Common myeloid progenitor, CD34-positive (primary cell): ENCODE results near the gene PRR5.

ENCODE experiments used
- CTCF ChIA-PET: fragments of 350-600 bp; sonication (Branson Sonifier 250); formaldehyde crosslinking; loops from one replicate; lab custom pipeline; 2021; ENCODE audit warnings: antibody characterized with exemption; lab: Charles Lee
- POLR2A ChIA-PET: fragments of 350-600 bp; sonication (Branson Sonifier 250); formaldehyde crosslinking; loops from one replicate; lab custom pipeline; 2021; ENCODE audit warnings: antibody characterized with exemption; lab: Charles Lee
- DNase-seq, 3 donors: peaks; one replicate each; pipeline versions ENCODE4 v3.0.0 to v3.0.0-alpha.2; 2013
- H3K27ac ChIP-seq, 2 experiments: 1 replicate in 1 of 2; 2 replicates in 1 of 2; pipeline ENCODE4 v1.7.0; 2013; ENCODE audit warnings: inconsistent platforms in 2 of 2, low read length in 2 of 2, mild to moderate bottlenecking in 2 of 2, low read depth in 1 of 2, moderate library complexity in 1 of 2; ENCODE audit not compliant: severe bottlenecking in 2 of 2, insufficient read depth in 1 of 2, poor library complexity in 1 of 2
- H3K27me3 ChIP-seq, 5 experiments: replicated peaks in 2 of 5; 1 replicate in 3 of 5; 2 replicates in 2 of 5; pipeline versions ENCODE4 v1.6.1 to v1.7.0; 2013; ENCODE audit warnings: low read length in 4 of 5, mild to moderate bottlenecking in 2 of 5, moderate library complexity in 2 of 5, inconsistent platforms in 1 of 5; ENCODE audit not compliant: insufficient read depth in 5 of 5, control insufficient read depth in 4 of 5
- H3K36me3 ChIP-seq, 4 experiments: 1 replicate in 2 of 4; 2 replicates in 2 of 4; pipeline versions ENCODE4 v1.6.1 to v1.7.0; 2013; ENCODE audit warnings: low read length in 3 of 4, control low read depth in 1 of 4, mild to moderate bottlenecking in 1 of 4; ENCODE audit not compliant: control insufficient read depth in 4 of 4, insufficient read depth in 4 of 4
- H3K4me1 ChIP-seq, 4 experiments: 1 replicate in 3 of 4; 2 replicates in 1 of 4; pipeline versions ENCODE4 v1.6.1 to v1.7.1; 2013; ENCODE audit warnings: low read length in 3 of 4, mild to moderate bottlenecking in 3 of 4, control low read depth in 1 of 4, inconsistent platforms in 1 of 4, moderate library complexity in 1 of 4; ENCODE audit not compliant: control insufficient read depth in 4 of 4, insufficient read depth in 4 of 4; ENCODE audit errors: control extremely low read depth in 1 of 4
- H3K4me3 ChIP-seq, 7 experiments: 1 replicate in 4 of 7; 2 replicates in 3 of 7; pipeline versions ENCODE4 v1.5.1 to v1.7.0; 2013; ENCODE audit warnings: mild to moderate bottlenecking in 7 of 7, low read length in 6 of 7, moderate library complexity in 6 of 7, inconsistent platforms in 2 of 7, low read depth in 2 of 7, control low read depth in 1 of 7; ENCODE audit not compliant: insufficient read depth in 4 of 7, control insufficient read depth in 1 of 7; ENCODE audit errors: extremely low read depth in 1 of 7
- H3K9me3 ChIP-seq, 5 experiments: 1 replicate in 4 of 5; 2 replicates in 1 of 5; pipeline versions ENCODE4 v1.6.1 to v1.7.1; 2013; ENCODE audit warnings: low read length in 4 of 5, mild to moderate bottlenecking in 2 of 5, inconsistent platforms in 1 of 5, low read depth in 1 of 5, moderate library complexity in 1 of 5; ENCODE audit not compliant: control insufficient read depth in 4 of 5, insufficient read depth in 2 of 5; ENCODE audit errors: control extremely low read depth in 1 of 5
- WGBS: methylation state at CpG from one replicate; pipeline ENCODE4 v1.1.5; 2013; ENCODE audit not compliant: insufficient coverage; 5-methylcytosine and 5-hydroxymethylcytosine counted together

Gene PRR5

DNA sequence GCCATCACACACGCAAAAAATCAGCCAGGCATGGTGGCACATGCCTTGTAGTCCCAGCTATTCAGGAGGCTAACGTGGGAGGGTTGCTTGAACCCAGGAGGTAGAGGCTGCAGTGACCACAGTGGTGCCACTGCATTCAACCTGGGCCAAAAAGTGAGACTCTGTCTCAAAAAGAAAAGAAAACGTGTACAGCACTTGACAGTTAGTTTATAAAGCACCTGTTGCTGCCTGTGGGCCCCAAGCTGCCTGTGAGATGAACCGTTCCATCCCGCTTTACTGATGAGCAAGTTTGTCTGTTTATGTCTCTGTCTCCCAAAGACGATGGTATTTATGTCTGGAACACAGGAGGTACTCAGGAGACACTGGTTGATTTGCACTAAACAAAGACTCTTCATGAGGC lies 1.5 kb upstream of the PRR5 start:
- Histone ChIP-seq H3K4me3 (no peak overlapping the region), H3K9me3 (no peaks in the 10 kb centered on the region), H3K4me1 (peaks cover 2 to 40% (median 33%) of the 10 kb centered on the region in 4 experiments), H3K27me3 (no peaks in the 10 kb centered on the region), H3K36me3 (peaks cover 0 to 8% (median 0%) of the 10 kb centered on the region in 4 experiments), H3K27ac (no peak overlapping the region)
- ChIA-PET POLR2A (no interaction called here), CTCF (interaction anchor here (1.3 to 9.8 kb wide), 3 partner anchors 13 to 31 kb away, joined by 5 to 156 read pairs (median 13); no protein-coding TSS in a partner anchor)
- no peak for DNase-seq
- WGBS = 98% methylated on average over 6 of the region's 6 CpGs

DNA sequence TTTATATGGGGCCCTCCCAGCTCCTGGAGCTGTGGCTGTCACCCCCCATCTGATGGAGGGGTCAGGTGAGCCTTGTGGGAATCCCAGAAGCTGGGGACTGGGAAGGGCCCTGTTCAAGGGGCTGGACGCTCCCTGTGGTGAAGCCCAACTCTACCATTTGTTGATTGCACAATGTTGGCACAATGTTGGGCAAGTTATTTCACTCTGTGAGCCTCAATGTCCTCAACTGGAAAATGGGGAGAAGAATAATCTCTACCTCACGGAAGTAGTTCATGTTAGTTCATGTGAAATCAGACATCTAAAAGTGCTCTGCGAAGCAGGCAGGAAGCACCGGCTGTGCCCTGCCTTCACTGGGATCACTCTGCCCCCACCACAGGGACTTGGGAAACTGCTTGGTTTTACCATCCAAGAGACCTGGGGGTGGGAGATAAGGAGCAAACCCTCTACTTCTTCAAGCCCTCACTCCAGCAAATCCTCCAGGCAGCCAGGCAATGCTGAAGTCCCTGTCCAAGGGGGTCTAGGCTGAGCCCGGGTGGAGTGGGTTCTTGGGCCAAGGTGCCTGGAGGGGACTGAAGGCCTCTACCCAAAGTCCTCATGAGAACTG lies 715 bp upstream of the PRR5 start:
- ChIA-PET POLR2A (interaction anchor here (1.0 kb wide), 2 partner anchors 25 to 27 kb away, joined by 3 to 4 read pairs; no protein-coding TSS in a partner anchor), CTCF (interaction anchor here (1.3 to 9.8 kb wide), 3 partner anchors 12 to 31 kb away, joined by 5 to 156 read pairs (median 13); no protein-coding TSS in a partner anchor)
- Histone ChIP-seq H3K9me3 (no peaks in the 10 kb centered on the region), H3K36me3 (peaks cover 0 to 8% (median 2%) of the 10 kb centered on the region in 4 experiments), H3K27me3 (no peaks in the 10 kb centered on the region), H3K4me1 (peaks cover 2 to 40% (median 33%) of the 10 kb centered on the region in 4 experiments), H3K4me3 (peak overlapping the region in 5 of 7 experiments; percentile 7 to 58 (median 26)), H3K27ac (peak overlapping the region in 1 of 2 experiments; percentile 68)
- DNase-seq = no peak
- WGBS = 53% methylated on average over 4 of the region's 5 CpGs

DNA sequence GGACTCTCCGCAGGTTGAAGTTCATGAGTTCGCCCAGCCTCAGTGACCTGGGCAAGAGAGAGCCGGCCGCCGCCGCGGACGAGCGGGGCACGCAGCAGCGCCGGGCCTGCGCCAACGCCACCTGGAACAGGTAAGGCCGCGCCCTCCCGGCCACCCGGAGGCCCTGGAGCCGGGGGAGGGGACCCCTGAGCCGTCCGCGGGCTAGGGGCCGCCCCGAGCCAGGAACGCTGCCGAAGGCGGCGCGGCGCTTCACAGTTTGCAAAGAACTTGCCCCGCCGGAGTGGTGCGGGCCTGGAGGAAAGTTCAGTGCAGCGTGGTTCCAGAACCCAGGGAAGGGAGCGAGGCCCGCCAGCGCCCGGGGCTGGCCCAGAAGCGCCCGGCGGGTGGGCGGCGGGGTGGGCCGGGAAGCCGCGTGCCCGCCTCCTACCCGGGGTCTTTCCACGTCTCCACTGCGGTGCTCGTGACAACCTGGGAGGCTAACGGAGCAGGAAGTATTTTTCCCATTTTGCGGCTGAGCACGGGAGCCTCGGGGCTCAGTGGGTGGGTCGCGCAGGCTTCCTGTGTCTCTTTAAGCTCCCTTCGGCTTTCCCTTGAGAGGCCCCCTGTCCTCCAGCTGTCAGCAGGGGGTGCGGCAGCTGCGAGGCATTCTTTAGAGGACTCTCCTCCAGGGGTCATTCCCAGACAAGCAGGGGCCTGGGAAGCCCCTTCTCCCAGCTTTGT lies 635 bp downstream of the PRR5 start:
- DNase-seq = peak in 1 of 3 donors; percentile 29
- peaks cover 0 to 8% (median 2%) of the 10 kb centered on the region in 4 experiments for H3K36me3 ChIP-seq
- peak overlapping the region; percentile 37 to 78 (median 67) for H3K4me3 ChIP-seq
- ChIA-PET CTCF (interaction anchor here (0.6 to 2.6 kb wide), 3 partner anchors 13 to 27 kb away, joined by 3 to 11 read pairs (median 3); no protein-coding TSS in a partner anchor), POLR2A (interaction anchor here (1.0 kb wide), 2 partner anchors 26 kb away, joined by 3 to 4 read pairs; no protein-coding TSS in a partner anchor)
- no peaks in the 10 kb centered on the region for H3K9me3 ChIP-seq
- no peaks in the 10 kb centered on the region for H3K27me3 ChIP-seq
- no peak overlapping the region for H3K27ac ChIP-seq
- H3K4me1 ChIP-seq = peaks cover 2 to 41% (median 32%) of the 10 kb centered on the region in 4 experiments
- WGBS = under 1% methylated on average over 55 of the region's 60 CpGs

DNA sequence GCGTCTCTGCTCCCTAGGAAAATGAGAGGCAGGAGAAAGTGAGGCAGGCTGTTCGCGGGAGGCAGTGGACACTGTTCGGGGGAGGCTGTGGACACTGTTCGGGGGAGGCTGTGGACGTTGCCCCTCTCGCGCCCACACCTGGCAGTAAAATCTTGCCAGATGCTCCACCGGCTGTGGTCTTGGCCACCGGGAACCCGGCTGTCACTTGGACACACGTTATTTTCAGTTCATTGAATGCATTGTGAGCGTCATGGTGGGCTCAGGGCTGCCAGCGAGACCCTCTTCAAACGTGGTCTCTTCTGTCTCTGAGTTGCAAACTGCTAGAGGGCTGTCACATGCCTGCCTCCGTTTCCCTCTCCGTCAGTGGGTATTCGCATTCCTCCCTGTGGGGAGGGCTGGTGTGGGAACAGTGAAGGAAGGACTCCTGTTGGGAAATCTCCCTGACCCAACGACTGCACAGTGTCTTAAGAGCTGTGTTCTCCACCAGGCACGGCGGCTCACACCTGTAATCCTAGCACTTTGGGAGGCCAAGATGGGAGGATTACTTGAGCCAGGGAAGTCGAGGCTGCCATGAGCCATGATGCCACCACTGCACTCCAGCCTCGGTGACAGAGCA lies 1.4 kb downstream of the PRR5 start:
- peaks cover 0 to 10% (median 2%) of the 10 kb centered on the region in 4 experiments for H3K36me3 ChIP-seq
- H3K4me3 ChIP-seq = peak overlapping the region in 5 of 7 experiments; percentile 47 to 78 (median 71)
- no peaks in the 10 kb centered on the region for H3K9me3 ChIP-seq
- H3K27me3 ChIP-seq = no peaks in the 10 kb centered on the region
- 88% methylated on average over 22 of the region's 23 CpGs for WGBS
- POLR2A ChIA-PET = no interaction called here
- CTCF ChIA-PET = interaction anchor here (0.6 to 2.6 kb wide), 3 partner anchors 12 to 26 kb away, joined by 3 to 11 read pairs (median 3); no protein-coding TSS in a partner anchor
- H3K27ac ChIP-seq = no peak overlapping the region
- peaks cover 2 to 34% (median 26%) of the 10 kb centered on the region in 4 experiments for H3K4me1 ChIP-seq
- no peak for DNase-seq

DNA sequence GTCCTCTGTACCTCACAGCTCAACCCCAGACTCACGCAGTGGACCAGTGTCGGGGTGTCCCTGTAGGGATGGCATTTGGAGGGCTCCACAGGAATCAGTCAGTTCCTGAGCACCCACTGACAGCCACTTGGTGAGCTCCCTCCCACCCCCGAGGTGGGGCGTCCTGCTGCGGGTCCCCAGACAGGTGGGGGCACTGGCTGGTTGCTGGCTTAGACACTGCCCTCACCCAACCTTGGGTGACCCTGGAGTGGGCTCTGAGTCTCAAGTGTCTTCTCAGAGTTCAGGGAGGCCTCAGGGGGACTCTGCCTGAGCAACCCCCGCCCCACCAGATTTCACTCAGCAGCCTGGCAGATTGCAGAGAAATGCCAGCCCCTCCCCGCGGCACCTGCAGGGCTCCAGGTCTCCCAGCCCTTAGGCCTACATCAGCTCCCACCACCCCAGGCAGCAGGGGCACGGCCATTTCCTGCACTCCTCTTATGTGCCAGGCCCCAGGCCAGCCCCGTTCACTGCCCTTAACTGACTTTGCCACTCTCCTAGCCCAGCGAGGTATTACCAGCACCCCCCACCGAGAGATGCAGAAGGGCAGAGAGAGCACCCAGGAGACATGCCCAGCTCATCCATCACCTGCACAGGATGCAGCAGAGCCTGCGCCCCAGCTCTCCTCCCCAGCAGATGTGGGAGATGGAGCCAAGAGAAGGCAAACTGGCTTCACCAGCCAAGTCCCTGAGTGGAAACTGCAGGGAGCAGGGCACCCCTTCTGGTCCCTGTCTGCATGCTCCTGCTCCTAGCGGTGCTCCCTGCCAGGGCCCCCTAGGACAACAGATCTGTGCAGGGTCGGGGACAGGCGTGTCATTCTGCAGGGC lies 2.4 kb downstream of the PRR5 start:
- ChIA-PET CTCF (interaction anchor here (0.6 to 2.6 kb wide), 4 partner anchors 11 to 31 kb away, joined by 3 to 11 read pairs (median 6); no protein-coding TSS in a partner anchor), POLR2A (interaction anchor here (0.5 kb wide), 1 partner anchor 105 kb away, joined by 5 read pairs; no protein-coding TSS in a partner anchor)
- Histone ChIP-seq H3K4me3 (no peak overlapping the region), H3K9me3 (no peaks in the 10 kb centered on the region), H3K27ac (no peak overlapping the region), H3K36me3 (peaks cover 0 to 12% (median 2%) of the 10 kb centered on the region in 4 experiments), H3K4me1 (peaks cover 2 to 24% (median 22%) of the 10 kb centered on the region in 4 experiments), H3K27me3 (no peaks in the 10 kb centered on the region)
- 97% methylated on average over 13 of the region's 16 CpGs for WGBS
- DNase-seq = no peak

DNA sequence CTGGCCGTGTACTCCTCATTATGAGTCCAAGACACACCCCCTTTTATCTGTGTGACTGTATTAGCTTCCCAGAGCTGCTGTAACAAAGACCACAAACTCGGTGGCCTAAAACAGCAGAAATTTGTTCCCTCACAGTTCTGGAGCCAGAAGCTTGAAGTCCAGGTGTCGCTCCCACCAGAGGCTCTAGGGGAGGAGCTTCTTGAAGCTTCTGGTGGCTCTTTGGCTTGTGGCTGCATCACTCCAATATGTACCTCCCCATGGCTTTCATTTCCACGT lies 3.0 kb downstream of the PRR5 start:
- no peaks in the 10 kb centered on the region for H3K9me3 ChIP-seq
- no peak for DNase-seq
- H3K36me3 ChIP-seq = peaks cover 0 to 12% (median 2%) of the 10 kb centered on the region in 4 experiments
- no peaks in the 10 kb centered on the region for H3K27me3 ChIP-seq
- ChIA-PET CTCF (interaction anchor here (1.1 to 2.6 kb wide), 3 partner anchors 11 to 30 kb away, joined by 3 to 11 read pairs (median 8); no protein-coding TSS in a partner anchor), POLR2A (interaction anchor here (0.5 kb wide), 1 partner anchor 105 kb away, joined by 5 read pairs; no protein-coding TSS in a partner anchor)
- peaks cover 2 to 25% (median 24%) of the 10 kb centered on the region in 4 experiments for H3K4me1 ChIP-seq
- 95% methylated on average over 3 of the region's 4 CpGs for WGBS
- H3K4me3 ChIP-seq = no peak overlapping the region
- no peak overlapping the region for H3K27ac ChIP-seq
